B cell (primary cell): ENCODE data around the gene CPLX1. TPM values are rescaled to one million over a fixed set of nuclear protein-coding genes. Genes with fewer than 3 reads are reported as not detected.

Experiments
- ATAC-seq: fragments of 200-7000 bp; cut with Tn5 transposase; one replicate; pipeline ENCODE4 v1.10.0; 2021; ENCODE audit warnings: low read depth, mild to moderate bottlenecking, moderate number of reproducible peaks, moderate library complexity
- CTCF ChIA-PET: fragments of 350-600 bp; sonication (Branson Sonifier 250); formaldehyde crosslinking; loops from one replicate; lab custom pipeline; 2021; ENCODE audit warnings: antibody characterized with exemption, inconsistent platforms; lab: Charles Lee
- POLR2A ChIA-PET: fragments of 350-600 bp; sonication (Branson Sonifier 250); formaldehyde crosslinking; loops from one replicate; lab custom pipeline; 2021; ENCODE audit warnings: antibody characterized with exemption; lab: Charles Lee
- DNase-seq: peaks from one replicate; pipeline ENCODE4 v3.0.0; 2013
- H2AFZ ChIP-seq: 2 replicates; pipeline ENCODE4 v1.6.1; 2012; ENCODE audit warnings: mild to moderate bottlenecking, low read depth, low read length; ENCODE audit not compliant: insufficient read depth, poor library complexity, severe bottlenecking
- H3K27ac ChIP-seq, 2 donors: 1 replicate in 1 of 2; 2 replicates in 1 of 2; pipeline ENCODE4 v1.5.1; 2012 to 2013; ENCODE audit warnings: low read length in 2 of 2, mild to moderate bottlenecking in 2 of 2, moderate library complexity in 1 of 2
- H3K27me3 ChIP-seq, 4 experiments: fragments of 200-600 bp in 1 of 4; sonication (generic) in 1 of 4; replicated peaks in 1 of 4; 1 replicate in 2 of 4; 2 replicates in 2 of 4; pipeline versions ENCODE4 v1.6.1 to v1.7.0; 2013 to 2016; ENCODE audit warnings: low read length in 3 of 4, mild to moderate bottlenecking in 2 of 4, mixed read lengths in 1 of 4, moderate library complexity in 1 of 4; ENCODE audit not compliant: insufficient read depth in 4 of 4, control insufficient read depth in 3 of 4; ENCODE audit errors: control extremely low read depth in 1 of 4
- H3K36me3 ChIP-seq, 2 experiments: replicated peaks in 1 of 2; 1 replicate in 1 of 2; 2 replicates in 1 of 2; pipeline versions ENCODE4 v1.6.1 to v1.7.1; 2013; ENCODE audit warnings: low read length in 1 of 2; ENCODE audit not compliant: insufficient read depth in 2 of 2, control insufficient read depth in 1 of 2; ENCODE audit errors: control extremely low read depth in 1 of 2, extremely low read depth in 1 of 2
- H3K4me1 ChIP-seq, 2 donors: fragments of 200-600 bp in 1 of 2; sonication (generic) in 1 of 2; 1 replicate in 1 of 2; 2 replicates in 1 of 2; pipeline versions ENCODE4 v1.5.1 to v1.6.1; 2013 to 2017; ENCODE audit warnings: low read length in 2 of 2; ENCODE audit not compliant: control insufficient read depth in 2 of 2, insufficient read depth in 2 of 2
- H3K4me2 ChIP-seq: replicated peaks from 2 replicates; pipeline ENCODE3; 2012; ENCODE audit warnings: mild to moderate bottlenecking, low read depth, low read length; ENCODE audit not compliant: poor library complexity, severe bottlenecking
- H3K4me3 ChIP-seq, 5 experiments: fragments of 200-600 bp in 1 of 5; sonication (generic) in 1 of 5; 1 replicate in 3 of 5; 2 replicates in 2 of 5; pipeline versions ENCODE4 v1.5.1 to v1.7.0; 2011 to 2016; ENCODE audit warnings: low read length in 4 of 5, mild to moderate bottlenecking in 4 of 5, low read depth in 2 of 5, control low read depth in 1 of 5, moderate library complexity in 1 of 5; ENCODE audit not compliant: insufficient read depth in 1 of 5; ENCODE audit errors: control extremely low read depth in 1 of 5, extremely low read depth in 1 of 5
- H3K79me2 ChIP-seq: fragments of 200-600 bp; sonication (generic); one replicate; pipeline ENCODE4 v1.6.0; 2016; ENCODE audit warnings: low read length; ENCODE audit not compliant: control insufficient read depth, insufficient read depth
- H3K9ac ChIP-seq: fragments of 200-600 bp; sonication (generic); 2 replicates; pipeline ENCODE4 v1.6.1; 2017; ENCODE audit warnings: mild to moderate bottlenecking, low read length, moderate library complexity
- H3K9me3 ChIP-seq, 3 donors: one replicate each; pipeline versions ENCODE4 v1.6.1 to v1.7.1; 2013; ENCODE audit warnings: low read length in 2 of 3; ENCODE audit not compliant: control insufficient read depth in 2 of 3, insufficient read depth in 1 of 3; ENCODE audit errors: control extremely low read depth in 1 of 3
- H4K20me1 ChIP-seq: 2 replicates; pipeline ENCODE4 v1.6.0; 2012; ENCODE audit warnings: mild to moderate bottlenecking, low read length; ENCODE audit not compliant: insufficient read depth, control insufficient read depth, poor library complexity, severe bottlenecking
- H3K27ac Mint-ChIP-seq: one replicate; pipeline ENCODE4 v1.8.0; 2021; ENCODE audit warnings: mixed read lengths
- H3K27me3 Mint-ChIP-seq: one replicate; pipeline ENCODE4 v1.8.0; 2021; ENCODE audit warnings: mixed read lengths
- H3K4me1 Mint-ChIP-seq: one replicate; pipeline ENCODE4 v1.8.0; 2021; ENCODE audit warnings: mixed read lengths
- H3K4me3 Mint-ChIP-seq: one replicate; pipeline ENCODE4 v1.8.0; 2021; ENCODE audit warnings: mixed read lengths
- H3K9me3 Mint-ChIP-seq: one replicate; pipeline ENCODE4 v1.8.0; 2022; ENCODE audit warnings: mixed read lengths; ENCODE audit not compliant: insufficient read depth
- EZH2 ChIP-seq: IDR thresholded peaks from 2 replicates; pipeline ENCODE4 v1.6.1; 2012; ENCODE audit warnings: borderline replicate concordance, low read depth, mild to moderate bottlenecking, moderate library complexity, low read length; ENCODE audit not compliant: insufficient read depth, poor library complexity, severe bottlenecking
- WGBS: methylation state at CpG from one replicate; pipeline ENCODE4 v1.1.5; 2013; ENCODE audit warnings: missing lambda C conversion rate; ENCODE audit not compliant: insufficient coverage; 5-methylcytosine and 5-hydroxymethylcytosine counted together
- intact Hi-C: fragments of 100-400 bp; cut with micrococcal nuclease; formaldehyde crosslinking; loops from one replicate; pipeline ENCODE4 v1.10.0; 2022
- polyA plus RNA-seq: library from polyadenylated mRNA; depleted of rRNA; stranded (reverse); fragments of >200 nt; gene quantifications from 2 replicates; pipeline ENCODE4 v1.2.3, GENCODE V29; 2012
- total RNA-seq, 2 donors: library from RNA; stranded (reverse); fragments of 120-200 nt in 1 of 2; gene quantifications; 1 replicate in 1 of 2; 2 replicates in 1 of 2; pipeline versions ENCODE4 v1.2.3 to v1.2.4, GENCODE V29; 2013 to 2022
- TF ChIP-seq, protein P1 (sequence below): fragments of 200-600 bp; IDR thresholded peaks from one replicate; pipeline ENCODE4 v1.8.0; 2022; ENCODE audit warnings: antibody characterized with exemption, mild to moderate bottlenecking

Gene CPLX1
- total and polyA plus RNA-seq, 2 donors (not counting 1 experiment from before 2014, with no cell fraction given) = not detected

DNA sequence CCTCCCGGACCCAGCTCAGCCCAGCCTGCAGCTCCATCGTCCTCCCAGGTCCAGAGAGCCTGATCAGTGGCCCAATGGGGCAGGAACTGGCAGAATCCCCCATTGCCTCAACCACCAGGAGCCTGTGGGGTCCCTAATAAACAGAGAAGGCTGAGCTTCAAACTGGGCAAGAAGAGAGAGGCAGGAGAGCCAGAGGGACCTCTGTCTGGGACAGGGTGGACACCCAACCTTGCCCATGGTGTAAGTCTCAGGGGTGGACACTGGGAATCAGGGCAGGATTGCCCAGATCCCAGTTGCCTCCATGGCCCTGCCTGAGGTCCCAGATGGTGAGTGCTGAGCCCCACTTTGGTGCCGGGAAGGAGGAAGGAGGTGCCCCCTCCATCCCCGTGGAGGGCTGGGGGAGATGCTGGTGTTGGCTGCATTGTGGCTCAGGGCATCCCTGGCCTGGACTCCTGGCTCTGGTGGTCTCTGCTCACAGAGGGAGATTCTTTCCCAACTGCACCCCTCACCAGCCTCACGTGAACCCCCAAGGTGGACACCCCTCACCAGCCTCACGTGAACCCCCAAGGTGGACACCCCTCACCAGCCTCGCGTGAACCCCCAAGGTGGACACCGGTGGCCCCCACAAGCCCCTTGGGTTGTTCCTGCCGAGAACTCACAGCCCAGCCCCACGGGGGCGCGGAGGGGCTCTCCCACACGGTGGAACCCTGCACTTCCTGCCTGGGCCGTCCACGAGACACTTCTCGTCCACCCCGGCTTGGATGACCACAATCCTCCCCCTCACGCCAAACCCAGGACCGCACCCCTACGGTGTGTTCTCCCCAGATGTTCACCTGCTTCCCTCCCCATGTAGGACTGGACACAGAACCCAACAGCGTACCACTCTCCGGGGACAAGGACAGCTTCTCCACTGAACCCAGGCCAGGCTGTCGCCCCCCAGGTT is 5.4 kb downstream of the CPLX1 start:
- no peaks in the 10 kb centered on the region for H3K36me3 ChIP-seq
- H3K27ac ChIP-seq = no peak overlapping the region
- no peak overlapping the region for H3K9ac ChIP-seq
- H3K4me2 ChIP-seq = no peak overlapping the region
- Mint-ChIP-seq H3K4me1 (no peaks in the 10 kb centered on the region), H3K27ac (no peak overlapping the region), H3K9me3 (no peaks in the 10 kb centered on the region), H3K4me3 (no peak overlapping the region), H3K27me3 (peaks cover 44% of the 10 kb centered on the region)
- H3K27me3 ChIP-seq = peaks cover 0 to 58% (median 21%) of the 10 kb centered on the region in 4 experiments
- ChIA-PET CTCF (no interaction called here), POLR2A (no interaction called here)
- intact Hi-C loops = no loop called here
- TF ChIP-seq, protein P1, sequence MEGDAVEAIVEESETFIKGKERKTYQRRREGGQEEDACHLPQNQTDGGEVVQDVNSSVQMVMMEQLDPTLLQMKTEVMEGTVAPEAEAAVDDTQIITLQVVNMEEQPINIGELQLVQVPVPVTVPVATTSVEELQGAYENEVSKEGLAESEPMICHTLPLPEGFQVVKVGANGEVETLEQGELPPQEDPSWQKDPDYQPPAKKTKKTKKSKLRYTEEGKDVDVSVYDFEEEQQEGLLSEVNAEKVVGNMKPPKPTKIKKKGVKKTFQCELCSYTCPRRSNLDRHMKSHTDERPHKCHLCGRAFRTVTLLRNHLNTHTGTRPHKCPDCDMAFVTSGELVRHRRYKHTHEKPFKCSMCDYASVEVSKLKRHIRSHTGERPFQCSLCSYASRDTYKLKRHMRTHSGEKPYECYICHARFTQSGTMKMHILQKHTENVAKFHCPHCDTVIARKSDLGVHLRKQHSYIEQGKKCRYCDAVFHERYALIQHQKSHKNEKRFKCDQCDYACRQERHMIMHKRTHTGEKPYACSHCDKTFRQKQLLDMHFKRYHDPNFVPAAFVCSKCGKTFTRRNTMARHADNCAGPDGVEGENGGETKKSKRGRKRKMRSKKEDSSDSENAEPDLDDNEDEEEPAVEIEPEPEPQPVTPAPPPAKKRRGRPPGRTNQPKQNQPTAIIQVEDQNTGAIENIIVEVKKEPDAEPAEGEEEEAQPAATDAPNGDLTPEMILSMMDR = no peak
- TF ChIP-seq EZH2 = no peak
- WGBS = 83% methylated on average over 22 of the region's 24 CpGs
- H3K4me1 ChIP-seq = peaks cover 8 to 17% of the 10 kb centered on the region in 2 donors
- no peaks in the 10 kb centered on the region for H4K20me1 ChIP-seq
- H3K79me2 ChIP-seq = no peaks in the 10 kb centered on the region
- ATAC-seq = no peak
- no peak overlapping the region for H3K4me3 ChIP-seq
- no peak overlapping the region for H2AFZ ChIP-seq
- peaks cover 0 to 32% (median 0%) of the 10 kb centered on the region in 3 donors for H3K9me3 ChIP-seq
- no peak for DNase-seq
